NCI-H460 (cell line): ENCODE data around the gene SARNP. TPM values are rescaled to one million over a fixed set of nuclear protein-coding genes. Genes with fewer than 3 reads are reported as not detected.
"Not testable (repeated sequence)": the region's sequence is repeated elsewhere in the genome, so short reads cannot be mapped to it uniquely, and the experiment has no call there.

Source experiments
- DNase-seq: peaks from one replicate; pipeline ENCODE4 v3.0.0-alpha.2; 2016; ENCODE audit warnings: low read depth; ENCODE audit errors: extremely low read depth
- total RNA-seq: library from RNA; depleted of rRNA; stranded (reverse); fragments of >200 nt; shearing (Covaris generic); gene quantifications from 2 replicates; pipeline ENCODE4 v1.2.3, GENCODE V29; 2014

The SARNP gene
- total RNA-seq, 1 experiment from 2014 or later, result 122 TPM

DNA sequence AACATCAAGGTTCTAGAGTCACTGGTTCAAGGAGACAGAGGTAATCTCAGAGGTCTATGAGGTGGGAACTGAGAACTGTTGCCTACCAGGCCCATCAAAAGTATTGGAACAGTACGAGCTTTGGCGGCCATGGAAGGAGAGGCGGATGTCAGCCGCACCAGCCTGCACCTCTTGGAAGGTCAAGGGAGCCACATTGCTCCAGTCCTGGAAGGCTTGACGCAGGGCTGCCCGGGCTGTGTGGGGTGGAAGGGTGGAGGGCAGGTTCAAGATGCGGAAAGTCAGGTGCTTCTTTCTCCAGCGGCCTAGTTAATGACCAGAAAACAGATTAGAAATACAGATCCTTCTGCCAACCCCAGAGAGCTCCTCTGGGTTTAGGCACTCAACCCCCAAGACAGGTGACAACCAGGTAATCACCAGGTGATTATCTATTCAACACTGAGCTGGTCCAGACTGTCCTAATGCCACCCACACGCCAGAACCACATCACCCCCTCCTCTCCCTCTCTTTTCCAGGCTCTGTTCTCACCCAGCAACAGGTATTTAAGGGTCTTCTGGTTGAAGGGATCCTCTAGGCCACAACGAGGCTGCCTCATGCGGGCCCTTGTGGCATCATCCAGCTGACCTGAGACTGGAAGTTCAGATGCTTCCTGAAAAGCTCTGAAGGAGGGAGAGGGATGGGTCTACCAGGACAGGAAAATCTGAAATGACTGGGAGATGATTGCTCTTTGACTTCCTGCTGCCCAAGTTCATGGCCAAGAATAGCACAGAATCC, 23.2 kb upstream of the SARNP start:
- DNase-seq, result no peak

DNA sequence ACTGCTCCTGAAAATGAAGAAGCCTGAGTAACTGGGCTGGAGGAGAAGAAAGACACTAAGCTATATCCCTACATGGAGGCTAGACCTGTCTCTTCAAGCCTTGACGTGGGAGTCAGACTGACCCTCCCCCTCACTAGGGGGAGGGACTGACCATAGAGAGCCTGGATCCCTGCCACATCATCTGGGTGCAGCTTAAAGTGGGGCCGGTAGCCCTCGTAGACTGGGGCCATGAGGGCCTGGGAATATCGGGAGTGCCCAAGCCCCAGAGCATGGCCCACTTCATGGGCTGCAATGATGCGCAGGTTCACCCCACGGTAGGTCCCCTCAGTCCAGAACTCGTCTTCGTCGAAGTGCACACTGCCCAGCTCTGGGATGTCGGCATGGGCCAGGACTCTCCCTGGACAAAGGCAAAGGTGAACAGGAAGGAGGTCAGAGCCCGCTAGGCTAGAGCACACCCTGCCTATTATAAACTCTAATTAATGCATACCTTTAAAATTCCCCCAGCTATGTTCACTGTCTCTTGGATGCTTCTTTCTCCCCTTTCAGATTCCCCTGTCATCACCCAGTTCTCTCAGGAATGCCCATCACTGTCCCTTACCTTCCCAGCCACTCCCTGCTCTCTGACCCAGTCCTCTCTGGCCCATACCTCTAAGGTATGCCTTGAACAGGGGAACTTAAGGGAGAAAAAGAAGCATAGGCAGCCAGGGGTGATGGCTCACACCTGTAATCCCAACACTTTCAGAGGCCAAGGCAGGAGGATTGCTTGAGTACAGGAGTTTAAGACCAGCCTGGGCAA, 22.0 kb upstream of the SARNP start:
- no peak for DNase-seq

GRCh38 chr12:55838361-55838760, 20.8 kb upstream of the SARNP start:
- DNase-seq, result no peak

- DNase-seq, result not testable (repeated sequence)
Measured at GRCh38 chr12:55834400-55834799, 16.9 kb upstream of the SARNP start.

- no peak for DNase-seq
Measured at GRCh38 chr12:55833056-55833455, 15.5 kb upstream of the SARNP start.

DNA sequence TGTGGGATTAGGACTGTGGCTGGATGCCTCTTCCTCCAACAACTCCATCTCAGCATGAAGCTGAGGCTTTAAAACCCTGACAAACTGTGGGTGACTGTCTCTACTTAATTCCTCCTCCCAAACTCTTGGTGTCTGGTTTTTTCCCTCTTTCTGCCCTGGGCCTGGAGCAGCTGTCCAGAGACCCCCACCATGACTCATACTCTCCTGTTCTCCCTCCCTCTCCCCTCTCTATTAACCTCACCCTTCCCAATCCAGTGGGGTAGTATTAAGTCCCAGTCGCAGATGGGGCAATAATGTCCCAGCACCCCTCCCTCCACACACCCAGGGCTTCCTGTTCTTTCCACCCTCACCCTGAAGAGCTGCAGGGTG, 13.9 kb upstream of the SARNP start:
- no peak for DNase-seq

DNA sequence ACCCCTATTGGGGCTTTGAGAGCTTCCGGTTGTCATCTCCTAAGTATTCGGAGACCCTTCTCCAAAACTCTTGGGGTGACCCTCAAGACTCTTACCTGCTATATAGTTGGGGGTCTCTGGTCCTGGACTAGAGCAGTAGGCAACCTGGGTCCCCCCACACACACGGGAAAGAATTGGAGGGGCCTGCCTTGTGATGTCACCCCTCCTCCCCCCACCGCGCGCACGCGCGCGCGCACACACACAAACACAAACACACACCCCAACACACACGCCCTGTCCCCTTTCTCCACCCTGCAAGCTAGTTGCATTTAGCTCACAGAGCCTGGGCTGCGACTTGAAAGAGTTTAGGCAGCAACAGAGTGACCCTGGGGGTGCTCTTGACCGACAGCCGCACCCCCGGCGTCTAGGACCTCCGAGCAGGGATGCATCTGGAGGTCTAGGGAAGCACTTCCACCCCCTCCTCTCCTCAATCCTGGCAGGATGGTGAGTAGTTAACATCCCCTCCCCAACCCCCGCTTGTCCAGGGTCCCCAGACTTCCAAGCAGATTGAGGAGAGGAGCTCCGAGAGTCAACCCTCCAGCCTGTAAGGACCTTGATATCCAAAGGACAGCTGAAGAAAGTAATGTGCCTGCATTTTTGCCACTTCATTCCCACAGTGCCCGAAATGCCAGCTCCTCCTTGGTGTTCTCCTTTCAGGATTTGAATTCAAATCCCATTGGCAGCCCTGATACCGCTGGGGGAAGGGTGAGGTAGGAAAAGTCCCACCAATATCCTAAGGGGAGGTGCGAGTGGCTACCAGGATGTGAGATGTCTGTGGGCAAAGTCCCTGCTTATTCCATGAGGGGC, 13.3 kb upstream of the SARNP start:
- no peak for DNase-seq

- no peak for DNase-seq
Measured at GRCh38 chr12:55829967-55830600, 12.6 kb upstream of the SARNP start.

DNA sequence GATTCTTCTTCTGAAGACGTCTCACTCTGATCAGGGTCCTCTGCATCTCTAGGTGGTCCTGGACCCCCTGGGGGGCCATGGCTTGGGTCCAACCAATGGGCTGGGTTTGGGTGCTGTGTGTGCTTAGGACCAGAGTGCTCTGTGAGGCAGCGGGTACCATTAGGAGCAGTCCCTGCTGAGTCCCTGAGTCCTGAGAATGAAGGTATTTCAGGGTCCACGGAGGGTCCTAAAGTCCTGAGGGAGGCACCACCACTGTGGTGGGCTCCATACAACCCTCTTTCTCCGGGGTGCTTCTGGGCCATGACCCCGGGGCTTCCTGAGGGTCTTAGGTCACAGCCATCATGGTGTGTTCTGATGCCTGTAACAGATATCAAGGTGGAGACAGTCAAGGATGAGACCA, 10.8 kb upstream of the SARNP start:
- no peak for DNase-seq

DNA sequence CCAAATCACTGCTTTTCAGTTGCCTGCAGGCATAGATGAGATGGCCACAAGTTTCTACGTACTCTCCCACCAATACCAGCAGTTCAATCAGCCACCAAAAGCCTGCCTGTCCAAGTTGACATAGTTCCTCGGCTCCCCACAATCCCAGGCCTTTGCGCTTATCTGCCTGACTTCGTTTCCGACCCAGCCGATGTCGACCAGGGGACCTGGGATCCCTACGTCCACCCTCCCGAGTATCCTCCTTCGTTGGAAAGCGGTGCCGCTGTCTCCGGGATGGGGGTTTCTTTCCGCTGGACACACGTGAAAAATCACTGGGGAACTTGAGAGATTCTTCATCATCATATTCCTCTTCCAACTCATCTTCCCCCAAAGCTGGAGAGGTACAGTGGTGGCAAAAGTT, 10.3 kb upstream of the SARNP start:
- no peak for DNase-seq

GRCh38 chr12:55824726-55825125, 7.2 kb upstream of the SARNP start:
- no peak for DNase-seq

DNA sequence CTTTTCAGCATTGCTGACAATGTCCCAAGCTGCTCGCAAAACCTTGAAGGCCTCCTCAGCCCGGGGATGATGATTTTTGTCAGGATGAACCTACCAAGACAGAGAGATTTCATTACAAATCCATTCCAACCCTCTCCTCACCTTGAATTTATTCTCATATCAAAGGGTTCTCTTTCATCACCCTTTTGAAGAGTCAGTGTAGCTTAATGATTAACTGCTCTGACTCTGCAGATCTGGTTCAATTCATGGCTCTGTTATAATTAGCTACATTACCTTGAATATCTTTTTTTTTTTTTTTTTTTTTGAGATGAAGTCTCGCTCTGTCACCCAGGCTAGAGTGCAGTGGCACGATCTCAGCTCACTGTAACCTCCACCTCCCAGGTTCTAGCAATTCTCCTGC, 5.9 kb upstream of the SARNP start:
- DNase-seq, result no peak

GRCh38 chr12:55822228-55822627, 4.7 kb upstream of the SARNP start:
- DNase-seq, result no peak

DNA sequence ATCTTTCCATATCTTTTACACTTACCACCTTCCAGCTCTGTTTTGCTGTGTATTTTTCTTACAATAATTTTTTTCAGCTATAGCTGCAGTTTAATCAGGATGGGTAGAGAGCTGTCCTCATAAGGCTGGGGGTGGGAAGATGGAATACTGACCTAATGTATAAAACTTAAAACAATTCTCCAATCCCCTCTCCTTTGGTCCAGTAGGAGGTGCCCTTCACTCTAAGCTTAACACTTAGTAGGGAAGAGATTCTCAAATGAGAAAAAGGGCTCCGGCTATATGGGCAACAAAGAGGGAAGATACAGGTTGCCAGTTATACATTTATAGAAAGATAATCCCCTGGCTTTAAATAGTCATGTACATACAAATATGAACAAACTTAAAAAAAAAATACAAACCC, 3.2 kb upstream of the SARNP start:
- no peak for DNase-seq

DNA sequence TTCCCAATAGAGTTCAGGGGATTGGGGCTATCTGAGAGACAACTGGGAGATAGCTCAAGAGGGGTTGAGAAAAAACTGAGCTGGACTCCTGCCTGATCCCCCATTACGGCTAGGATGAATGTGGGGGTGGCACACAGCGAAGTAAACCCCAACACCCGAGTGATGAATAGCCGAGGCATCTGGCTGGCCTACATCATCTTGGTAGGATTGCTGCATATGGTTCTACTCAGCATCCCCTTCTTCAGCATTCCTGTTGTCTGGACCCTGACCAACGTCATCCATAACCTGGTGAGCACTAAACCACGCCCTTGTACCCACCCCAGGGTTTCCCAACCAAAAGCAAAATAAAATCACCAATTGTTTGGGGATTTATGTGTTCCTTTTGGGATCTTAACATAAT, 1.4 kb upstream of the SARNP start:
- no peak for DNase-seq

DNA sequence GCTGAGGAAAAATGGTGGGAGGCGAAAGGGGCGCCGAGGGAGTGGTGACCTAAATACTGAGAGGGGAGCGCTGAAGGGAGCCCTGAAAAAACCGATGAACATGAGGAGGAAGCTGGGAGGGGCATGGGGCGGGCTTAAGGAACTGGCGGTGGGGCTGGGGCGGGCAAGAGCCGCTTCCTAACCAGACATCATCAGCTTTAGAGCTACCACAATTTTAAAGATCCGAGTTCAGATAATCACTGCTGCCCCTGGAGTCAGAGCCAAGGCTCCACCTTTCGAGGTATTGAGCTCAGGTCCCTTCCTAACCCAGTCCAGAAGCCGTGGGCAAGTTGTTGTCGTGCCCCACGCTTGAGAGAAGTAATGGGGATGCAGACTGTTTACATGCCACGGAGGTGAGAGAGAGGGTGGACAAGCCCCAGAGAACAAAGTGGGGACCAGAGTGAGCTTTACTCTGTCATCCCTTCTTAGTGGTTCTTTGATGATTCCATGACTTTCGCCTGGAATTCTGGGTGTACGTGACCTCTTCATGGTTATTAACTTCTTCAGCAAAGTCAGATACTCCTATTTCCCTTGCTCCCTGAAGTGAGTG, 710 bp upstream of the SARNP start:
- no peak for DNase-seq

DNA sequence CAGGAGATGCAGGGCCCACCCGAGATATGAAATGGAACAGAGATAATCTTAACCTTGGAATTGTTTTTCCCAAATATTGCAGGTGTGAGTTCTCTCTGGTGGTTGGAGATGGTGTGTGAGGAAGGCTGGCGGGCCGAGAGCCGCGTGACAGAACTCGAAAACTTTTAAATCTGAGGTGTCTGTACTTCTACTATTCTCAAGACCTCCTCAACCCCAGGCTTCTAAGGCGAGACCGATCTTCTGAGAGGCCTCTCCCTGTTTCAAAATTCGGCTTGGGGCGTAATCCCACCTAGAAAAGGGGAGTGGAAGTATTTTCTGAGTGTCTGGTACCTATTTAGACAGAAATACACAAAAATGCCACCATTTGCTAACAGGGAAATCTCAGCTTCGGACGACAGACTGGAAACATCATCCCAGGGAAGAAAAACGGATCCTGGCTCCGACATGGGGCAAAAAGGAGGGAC, 611 bp downstream of the SARNP start:
- DNase-seq, result no peak

DNA sequence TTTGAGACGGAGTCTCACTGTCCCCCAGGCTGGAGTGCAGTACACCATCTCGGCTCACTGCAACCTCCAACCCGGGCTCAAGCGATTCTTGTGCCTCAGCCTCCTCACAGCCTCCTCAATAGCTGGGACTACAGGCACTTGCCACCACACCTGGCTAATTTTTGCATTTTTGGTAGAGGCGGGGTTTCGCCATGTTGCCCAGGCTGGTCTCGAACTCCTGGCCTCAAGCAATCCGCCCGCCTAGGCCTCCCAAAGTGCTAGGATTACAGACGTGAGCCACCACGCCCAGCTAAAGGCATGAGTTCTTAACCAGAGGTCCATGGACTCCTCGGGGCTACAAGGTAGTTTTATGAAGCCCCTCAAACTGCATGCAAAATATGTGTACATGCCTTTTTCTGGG, 2.1 kb downstream of the SARNP start:
- no peak for DNase-seq

GRCh38 chr12:55814257-55814656, 3.3 kb downstream of the SARNP start:
- no peak for DNase-seq

DNA sequence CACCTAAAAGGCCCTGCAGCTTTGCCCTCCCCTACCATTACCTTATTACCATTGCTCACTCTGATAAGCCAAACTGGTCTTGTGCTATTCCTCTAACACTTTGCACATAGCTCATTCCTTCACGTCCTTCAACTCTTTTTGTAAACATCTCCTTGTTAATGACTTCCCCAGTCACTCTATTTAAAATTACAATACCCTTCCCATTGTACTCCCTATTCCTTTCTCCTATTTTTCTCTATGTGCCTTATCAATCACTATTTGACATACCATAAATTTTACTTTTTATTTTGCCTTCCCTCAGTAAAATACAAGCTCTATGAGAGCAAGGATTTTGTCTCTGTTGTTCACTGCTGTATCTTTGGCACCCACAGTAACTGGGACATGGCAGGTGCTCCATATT, 5.4 kb downstream of the SARNP start:
- no peak for DNase-seq
